Upper lobe of left lung (tissue), 4 donors: Measurements from ENCODE around the gene PDE6A.

Experiments used
- CTCF ChIP-seq, 6 experiments: fragments of 450-650 bp in 4 of 6; fragments of 200-600 bp in 2 of 6; sonication (generic) in 2 of 6; IDR thresholded peaks; one replicate each; pipeline ENCODE4 v1.5.1; 2016 to 2019; ENCODE audit warnings: antibody characterized with exemption in 6 of 6
- EP300 ChIP-seq, 4 donors: sonication (generic); formaldehyde crosslinking; IDR thresholded peaks; one replicate each; pipeline ENCODE4 v1.5.1; 2017; ENCODE audit warnings: antibody characterized with exemption in 4 of 4, control low read depth in 2 of 4
- POLR2A ChIP-seq, 4 donors: fragments of 450-650 bp; IDR thresholded peaks; one replicate each; pipeline ENCODE4 v1.5.1; 2016 to 2017; ENCODE audit warnings: antibody characterized with exemption in 4 of 4, mild to moderate bottlenecking in 2 of 4

DNA sequence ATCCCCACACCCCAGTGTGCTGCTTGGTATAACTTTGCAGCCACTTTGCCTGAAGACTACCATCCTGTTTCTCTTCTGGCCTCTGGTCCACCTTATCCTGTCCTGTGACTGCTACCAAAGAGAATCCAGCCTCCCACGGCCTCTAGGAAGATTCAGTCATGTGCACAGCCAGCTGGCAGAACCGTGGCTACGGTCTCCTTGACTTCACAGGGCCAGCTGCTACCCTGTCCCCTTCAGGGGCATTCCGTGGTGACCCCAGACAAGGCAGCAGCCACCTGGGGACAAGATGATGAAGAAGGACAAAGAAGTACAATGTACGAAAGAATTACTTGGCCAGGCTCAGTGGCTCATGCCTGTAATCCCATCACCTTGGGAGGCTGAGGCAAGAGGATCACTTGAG, 98.6 kb downstream of the PDE6A start:
- TF ChIP-seq CTCF (IDR thresholded peaks at IDR 0.05) = no peak
- TF ChIP-seq EP300 (IDR thresholded peaks at IDR 0.05) = no peak
- TF ChIP-seq POLR2A (IDR thresholded peaks at IDR 0.05) = no peak
